ENCODE measurements around the gene SMURF1.

Gene SMURF1

GRCh38 chr7:99184532-99185218 is 40.8 kb upstream of the SMURF1 start:
- TF ChIP-seq CTCF (IDR thresholded peaks at IDR 0.05) = no peak
- H3K27ac Mint-ChIP-seq = no peak overlapping the region
- H3K4me3 Mint-ChIP-seq = no peak overlapping the region
- no peaks in the 10 kb centered on the region for H3K9me3 Mint-ChIP-seq
- peaks cover 31% of the 10 kb centered on the region for H3K27me3 Mint-ChIP-seq (ENCODE audit: low read depth, poor library complexity)
- no peaks in the 10 kb centered on the region for H3K4me1 Mint-ChIP-seq
- no peaks in the 10 kb centered on the region for H3K36me3 Mint-ChIP-seq (ENCODE audit: low read depth)
- DNase-seq = no peak

- H3K4me1 Mint-ChIP-seq = no peaks in the 10 kb centered on the region
- no peak for DNase-seq
- H3K36me3 Mint-ChIP-seq (ENCODE audit: low read depth) = no peaks in the 10 kb centered on the region
- peak overlapping the region; percentile 85 for H3K27ac Mint-ChIP-seq
- peaks cover 25% of the 10 kb centered on the region for H3K27me3 Mint-ChIP-seq (ENCODE audit: low read depth, poor library complexity)
- TF ChIP-seq CTCF (IDR thresholded peaks at IDR 0.05) = no peak
- H3K9me3 Mint-ChIP-seq = no peaks in the 10 kb centered on the region
- H3K4me3 Mint-ChIP-seq = no peak overlapping the region
Observed at GRCh38 chr7:99180067-99180650, 36.3 kb upstream of the SMURF1 start.

GRCh38 chr7:99177165-99177564 is 33.3 kb upstream of the SMURF1 start:
- Mint-ChIP-seq H3K27me3 (ENCODE audit: low read depth, poor library complexity) (peaks cover 22% of the 10 kb centered on the region), H3K4me1 (no peaks in the 10 kb centered on the region), H3K9me3 (no peaks in the 10 kb centered on the region), H3K36me3 (ENCODE audit: low read depth) (no peaks in the 10 kb centered on the region), H3K4me3 (no peak overlapping the region), H3K27ac (no peak overlapping the region)
- TF ChIP-seq CTCF (IDR thresholded peaks at IDR 0.05) = no peak
- DNase-seq = no peak

GRCh38 chr7:99173787-99174186 is 29.9 kb upstream of the SMURF1 start:
- Mint-ChIP-seq H3K9me3 (no peaks in the 10 kb centered on the region), H3K4me3 (no peak overlapping the region), H3K27ac (no peak overlapping the region), H3K27me3 (ENCODE audit: low read depth, poor library complexity) (peaks cover 22% of the 10 kb centered on the region), H3K4me1 (no peaks in the 10 kb centered on the region), H3K36me3 (ENCODE audit: low read depth) (no peaks in the 10 kb centered on the region)
- TF ChIP-seq CTCF (IDR thresholded peaks at IDR 0.05) = no peak
- DNase-seq = no peak

GRCh38 chr7:99171731-99172130 is 27.8 kb upstream of the SMURF1 start:
- TF ChIP-seq CTCF (IDR thresholded peaks at IDR 0.05) = no peak
- Mint-ChIP-seq H3K27ac (no peak overlapping the region), H3K4me3 (no peak overlapping the region), H3K36me3 (ENCODE audit: low read depth) (no peaks in the 10 kb centered on the region), H3K9me3 (peaks cover 6% of the 10 kb centered on the region), H3K27me3 (ENCODE audit: low read depth, poor library complexity) (peaks cover 30% of the 10 kb centered on the region), H3K4me1 (no peaks in the 10 kb centered on the region)
- DNase-seq = no peak

- TF ChIP-seq CTCF (IDR thresholded peaks at IDR 0.05) = no peak
- no peaks in the 10 kb centered on the region for H3K36me3 Mint-ChIP-seq (ENCODE audit: low read depth)
- H3K4me1 Mint-ChIP-seq = no peaks in the 10 kb centered on the region
- peaks cover 6% of the 10 kb centered on the region for H3K9me3 Mint-ChIP-seq
- H3K27ac Mint-ChIP-seq = no peak overlapping the region
- H3K4me3 Mint-ChIP-seq = no peak overlapping the region
- peaks cover 33% of the 10 kb centered on the region for H3K27me3 Mint-ChIP-seq (ENCODE audit: low read depth, poor library complexity)
- no peak for DNase-seq
Observed at GRCh38 chr7:99170730-99171074, 26.8 kb upstream of the SMURF1 start.
